GM12891 (cell line): Measurements from ENCODE around the gene IL1RAP.

ENCODE experiments used
- DNase-seq: peaks from one replicate; pipeline ENCODE4 v3.0.0; 2011; ENCODE audit warnings: low spot score; ENCODE audit not compliant: insufficient read length
- FAIRE-seq: peaks from 2 replicates; lab custom pipeline; 2011; peaks lifted over from hg19 to GRCh38; lab: Jason Lieb, UNC
- PAX5 ChIP-seq: IDR thresholded peaks from 2 replicates; pipeline ENCODE4 v1.6.1; 2011; ENCODE audit warnings: low read length, moderate library complexity, mild to moderate bottlenecking; ENCODE audit not compliant: insufficient read depth, severe bottlenecking
- POLR2A ChIP-seq: IDR thresholded peaks from 2 replicates; pipeline ENCODE4 v1.6.1; 2011; ENCODE audit warnings: low read depth, low read length, control low read depth
- POLR2AphosphoS5 ChIP-seq: IDR thresholded peaks from 2 replicates; pipeline ENCODE4 v1.6.1; 2011; ENCODE audit warnings: low read depth, low read length, control low read depth
- POU2F2 ChIP-seq: IDR thresholded peaks from 2 replicates; pipeline ENCODE4 v1.6.1; 2011; ENCODE audit warnings: low read depth, mild to moderate bottlenecking, control low read depth, low read length, moderate library complexity
- SPI1 ChIP-seq: IDR thresholded peaks from 2 replicates; pipeline ENCODE4 v1.6.1; 2011; ENCODE audit warnings: low read depth, low read length, control low read depth
- TAF1 ChIP-seq: IDR thresholded peaks from 2 replicates; pipeline ENCODE4 v1.6.1; 2011; ENCODE audit warnings: low read depth, low read length, control low read depth

Gene IL1RAP

DNA sequence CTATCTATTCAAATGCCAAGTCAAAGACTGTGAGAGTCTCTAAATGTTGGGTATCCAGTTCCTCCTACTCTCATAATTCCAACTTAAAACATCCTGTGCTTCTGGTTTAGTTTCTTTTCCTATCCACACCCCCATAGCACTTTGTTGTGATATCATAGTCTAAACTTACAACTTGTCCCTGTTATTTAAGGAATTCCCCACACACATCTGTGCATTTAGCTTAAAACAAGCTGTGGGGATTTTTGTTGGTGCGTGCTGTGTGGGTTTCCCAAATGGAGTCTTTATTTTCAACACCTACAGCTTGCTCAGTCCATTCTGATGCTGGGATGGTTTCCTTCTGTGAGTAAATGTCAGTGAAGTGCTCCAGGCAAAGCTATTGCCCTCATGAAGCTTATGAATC lies 181.3 kb downstream of the IL1RAP start:
- TF ChIP-seq POLR2AphosphoS5, result no peak
- TF ChIP-seq SPI1, result no peak
- TF ChIP-seq POU2F2, result no peak
- no peak for TF ChIP-seq TAF1
- TF ChIP-seq POLR2A, result no peak
- no peak for TF ChIP-seq PAX5
- no peak for FAIRE-seq

DNA sequence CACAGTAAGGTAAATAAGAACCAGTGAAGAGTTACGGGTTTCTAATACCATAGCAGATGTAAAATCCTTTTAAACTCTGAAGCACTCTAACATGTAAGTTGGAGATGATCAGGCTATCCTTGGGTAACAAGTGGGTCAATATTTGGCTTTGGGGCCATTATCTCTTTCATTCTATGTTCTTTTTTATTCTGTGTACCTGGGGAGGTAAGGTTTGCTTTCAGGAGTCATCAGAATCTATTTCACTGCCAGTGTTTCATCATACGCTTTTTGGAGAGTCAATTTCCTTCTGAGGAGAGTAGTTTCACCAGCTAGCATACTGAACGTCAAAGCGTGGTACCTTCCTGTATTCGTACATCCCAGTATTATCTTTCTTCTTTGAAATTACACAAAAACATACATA lies 182.1 kb downstream of the IL1RAP start:
- FAIRE-seq, result no peak
- TF ChIP-seq POU2F2 (no peak), TAF1 (no peak)
- no peak for DNase-seq

More for the DNA sequence above, 181.3 kb downstream of the IL1RAP start:
- no peak for DNase-seq

DNA sequence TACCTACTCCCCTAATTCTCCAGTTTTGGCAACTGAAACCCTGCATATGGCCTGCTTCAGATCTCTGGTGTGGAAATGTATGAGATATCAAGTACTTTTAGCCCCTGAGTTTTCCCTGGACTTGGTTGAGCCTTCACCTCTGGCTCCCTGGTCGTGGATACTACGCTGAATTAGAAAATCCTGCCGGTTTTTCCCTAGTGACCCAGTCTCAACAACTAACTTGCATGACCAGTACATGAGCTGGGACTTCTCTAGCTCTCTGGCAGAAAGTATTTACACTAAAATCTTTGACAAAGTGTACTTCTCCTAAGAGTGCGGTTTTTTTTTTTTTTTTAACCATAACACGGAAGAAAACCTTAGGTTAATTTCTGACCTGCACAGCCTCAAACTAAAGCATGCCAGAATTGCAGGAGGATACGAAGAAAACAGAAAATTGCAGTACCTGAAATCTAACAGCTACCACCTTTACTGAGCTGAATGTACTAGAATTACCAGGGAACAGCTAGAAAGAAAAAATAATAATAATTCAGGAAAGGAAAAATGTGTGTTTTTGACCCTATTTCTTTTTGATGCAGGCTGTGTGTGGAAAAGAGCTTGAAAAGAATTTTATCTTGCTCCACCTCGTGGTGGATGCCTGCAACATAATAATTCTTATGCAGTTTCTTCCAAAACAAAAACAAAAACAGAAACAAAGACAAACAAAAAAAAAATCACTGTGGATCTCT lies 183.1 kb downstream of the IL1RAP start:
- DNase-seq (no peak), FAIRE-seq (no peak)
- TF ChIP-seq TAF1 (no peak), POLR2A (no peak), POU2F2 (no peak), SPI1 (no peak), PAX5 (no peak), POLR2AphosphoS5 (no peak)

GRCh38 chr3:190697502-190697830 lies 183.6 kb downstream of the IL1RAP start:
- no peak for FAIRE-seq
- no peak for DNase-seq
- TF ChIP-seq POLR2AphosphoS5, result no peak
- TF ChIP-seq POLR2A, result no peak
- TF ChIP-seq PAX5, result no peak
- no peak for TF ChIP-seq POU2F2
- TF ChIP-seq SPI1, result no peak
- no peak for TF ChIP-seq TAF1

GRCh38 chr3:190697901-190698300 lies 184.0 kb downstream of the IL1RAP start:
- DNase-seq (no peak), FAIRE-seq (no peak)
- TF ChIP-seq PAX5 (no peak), SPI1 (no peak), POLR2A (no peak), POLR2AphosphoS5 (no peak), POU2F2 (no peak), TAF1 (no peak)

DNA sequence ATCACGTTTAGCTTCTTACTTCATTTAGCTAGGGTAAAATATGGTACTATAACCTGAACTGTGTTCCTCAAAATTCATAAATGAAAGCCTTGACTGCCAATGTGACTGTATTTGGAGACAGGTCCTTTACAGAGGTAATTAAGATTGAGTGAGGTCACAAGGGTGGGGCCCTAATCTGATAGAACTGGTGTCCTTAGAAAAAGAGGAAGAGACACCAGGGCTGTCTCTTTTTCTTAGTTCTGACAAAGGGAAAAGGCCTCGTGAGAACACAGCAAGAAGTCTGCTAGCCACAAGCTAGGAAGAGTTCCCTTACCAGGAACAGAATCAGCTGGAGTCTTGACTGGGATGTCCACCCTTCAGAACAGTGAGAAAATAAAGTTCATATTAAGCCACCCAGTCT lies 185.9 kb downstream of the IL1RAP start:
- no peak for FAIRE-seq
- no peak for TF ChIP-seq POLR2AphosphoS5
- TF ChIP-seq PAX5, result no peak
- TF ChIP-seq POLR2A, result no peak
- no peak for TF ChIP-seq TAF1
- 0 out of 2 replicates have a peak, but pooled peaks have one; percentile 9 for TF ChIP-seq SPI1
- no peak for TF ChIP-seq POU2F2
- no peak for DNase-seq

DNA sequence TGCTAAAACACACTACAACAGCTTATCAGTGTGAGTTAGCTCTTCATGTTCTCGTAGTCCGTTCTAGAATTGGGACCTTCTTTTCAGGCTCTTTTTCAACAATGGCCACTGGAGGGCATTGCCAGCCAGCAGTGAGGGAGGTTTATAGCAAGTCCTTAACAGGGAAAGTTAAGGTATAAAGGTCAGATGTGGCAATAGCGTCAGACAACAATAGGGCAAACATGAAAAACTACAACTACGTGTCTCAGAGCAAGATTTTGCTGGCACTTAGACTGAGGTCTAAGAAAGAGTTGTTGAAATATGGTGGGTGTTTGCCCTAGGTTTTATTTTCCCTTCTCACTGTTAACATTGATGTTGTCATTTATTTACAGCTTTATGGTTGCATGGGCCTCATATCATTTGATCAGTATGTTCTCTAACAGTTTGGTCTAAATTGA lies 187.2 kb downstream of the IL1RAP start:
- DNase-seq, result no peak
- no peak for TF ChIP-seq PAX5
- no peak for TF ChIP-seq TAF1
- no peak for TF ChIP-seq POU2F2
- FAIRE-seq, result no peak

DNA sequence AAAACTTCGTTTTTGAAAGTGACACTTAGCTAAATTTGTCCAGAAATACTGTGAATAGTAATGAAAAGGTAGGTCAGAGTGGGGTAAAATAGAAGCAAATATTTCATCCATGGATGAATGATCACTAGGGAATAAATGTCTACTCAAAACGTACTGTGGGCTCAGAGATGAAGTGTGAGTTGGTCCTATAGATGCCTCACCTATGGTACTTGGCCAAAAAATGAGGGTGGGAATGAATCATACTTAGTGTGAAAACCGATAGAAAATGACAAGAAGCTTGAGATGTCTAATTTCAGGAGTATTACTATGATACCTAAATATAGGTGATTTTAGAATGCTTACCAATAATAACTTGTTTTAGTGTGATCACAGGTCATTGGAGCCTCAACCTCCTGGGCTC lies 192.7 kb downstream of the IL1RAP start:
- no peak for DNase-seq
- TF ChIP-seq POLR2AphosphoS5 (no peak), PAX5 (no peak), POU2F2 (no peak), TAF1 (no peak)
- FAIRE-seq, result no peak
